M059J (cell line): ENCODE measurements around the gene LCAT. TPM values are rescaled to one million over a fixed set of nuclear protein-coding genes. Genes with fewer than 3 reads are reported as not detected.

Experiments
- DNase-seq: peaks from one replicate; pipeline ENCODE4 v3.0.0-alpha.2; 2012; ENCODE audit warnings: low read depth
- total RNA-seq: library from RNA; depleted of rRNA; stranded (reverse); fragments of >200 nt; shearing (Covaris generic); gene quantifications from 2 replicates; pipeline ENCODE4 v1.2.3, GENCODE V29; 2014; rRNA removed

The LCAT gene
- total RNA-seq, 1 experiment from 2014 or later, result 5.2 TPM

DNA sequence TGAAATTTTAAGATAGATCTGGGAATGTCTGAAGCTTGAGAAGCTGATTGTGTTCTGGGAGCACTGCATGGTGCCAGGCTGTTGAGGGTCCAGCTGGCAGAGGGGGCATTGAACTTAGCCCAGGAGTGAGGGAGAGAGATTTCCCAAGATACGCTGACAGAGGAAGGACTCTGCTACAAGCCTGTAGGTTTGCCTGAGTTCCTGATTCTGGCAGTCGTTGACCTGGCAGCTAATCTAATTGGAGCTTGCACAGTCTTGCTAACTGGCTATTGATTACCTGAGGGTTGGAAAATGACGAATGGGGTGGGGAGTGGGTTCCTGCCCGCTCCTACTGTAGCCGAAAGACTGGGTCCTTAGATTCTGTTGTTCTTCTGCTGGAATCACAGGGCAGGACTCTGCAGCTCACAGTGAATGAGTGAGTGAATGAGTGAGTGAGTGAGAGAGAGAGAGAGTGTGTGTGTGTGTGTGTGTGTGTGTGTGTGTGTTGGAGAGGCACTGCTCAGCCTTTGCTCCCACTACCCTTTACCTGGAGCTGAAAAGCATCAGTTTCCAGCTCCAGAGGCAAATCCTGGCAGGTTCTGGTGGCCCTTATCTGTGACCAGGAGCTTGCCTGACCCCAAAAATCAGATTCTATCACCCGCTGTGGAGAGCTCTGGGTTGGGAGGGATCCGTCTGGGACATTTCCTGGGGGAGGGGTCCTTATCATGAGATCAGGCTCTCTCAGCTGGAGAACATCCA is 29.0 kb downstream of the LCAT start:
- DNase-seq, result no peak

DNA sequence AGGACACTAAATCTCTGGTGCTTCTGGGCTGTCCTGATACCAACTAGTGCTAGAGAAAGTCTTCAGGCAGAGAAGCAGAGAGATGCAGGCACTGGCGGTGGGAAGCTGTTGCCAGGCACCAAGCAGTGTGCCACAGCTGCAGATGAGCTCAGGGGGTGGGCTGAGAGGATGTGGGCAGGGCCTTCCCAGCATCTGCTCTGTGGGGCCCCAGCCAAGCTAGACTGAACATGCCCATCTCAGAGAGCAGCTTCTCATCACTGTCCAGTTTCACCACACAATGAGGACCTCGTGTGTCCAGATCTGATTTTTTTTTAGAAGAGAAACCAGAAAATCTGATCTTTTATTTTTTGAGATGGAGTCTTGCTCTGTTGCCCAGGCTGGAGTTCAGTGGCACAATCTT is 33.8 kb downstream of the LCAT start:
- DNase-seq, result no peak

DNA sequence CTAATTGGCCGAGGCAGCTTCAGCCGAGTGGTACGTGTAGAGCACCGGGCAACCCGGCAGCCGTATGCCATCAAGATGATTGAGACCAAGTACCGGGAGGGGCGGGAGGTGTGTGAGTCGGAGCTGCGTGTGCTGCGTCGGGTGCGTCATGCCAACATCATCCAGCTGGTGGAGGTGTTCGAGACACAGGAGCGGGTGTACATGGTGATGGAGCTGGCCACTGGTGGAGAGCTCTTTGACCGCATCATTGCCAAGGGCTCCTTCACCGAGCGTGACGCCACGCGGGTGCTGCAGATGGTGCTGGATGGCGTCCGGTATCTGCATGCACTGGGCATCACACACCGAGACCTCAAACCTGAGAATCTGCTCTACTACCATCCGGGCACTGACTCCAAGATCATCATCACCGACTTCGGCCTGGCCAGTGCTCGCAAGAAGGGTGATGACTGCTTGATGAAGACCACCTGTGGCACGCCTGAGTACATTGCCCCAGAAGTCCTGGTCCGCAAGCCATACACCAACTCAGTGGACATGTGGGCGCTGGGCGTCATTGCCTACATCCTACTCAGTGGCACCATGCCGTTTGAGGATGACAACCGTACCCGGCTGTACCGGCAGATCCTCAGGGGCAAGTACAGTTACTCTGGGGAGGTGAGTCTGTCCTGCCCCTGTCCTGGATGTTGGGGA is 34.7 kb downstream of the LCAT start:
- no peak for DNase-seq

DNA sequence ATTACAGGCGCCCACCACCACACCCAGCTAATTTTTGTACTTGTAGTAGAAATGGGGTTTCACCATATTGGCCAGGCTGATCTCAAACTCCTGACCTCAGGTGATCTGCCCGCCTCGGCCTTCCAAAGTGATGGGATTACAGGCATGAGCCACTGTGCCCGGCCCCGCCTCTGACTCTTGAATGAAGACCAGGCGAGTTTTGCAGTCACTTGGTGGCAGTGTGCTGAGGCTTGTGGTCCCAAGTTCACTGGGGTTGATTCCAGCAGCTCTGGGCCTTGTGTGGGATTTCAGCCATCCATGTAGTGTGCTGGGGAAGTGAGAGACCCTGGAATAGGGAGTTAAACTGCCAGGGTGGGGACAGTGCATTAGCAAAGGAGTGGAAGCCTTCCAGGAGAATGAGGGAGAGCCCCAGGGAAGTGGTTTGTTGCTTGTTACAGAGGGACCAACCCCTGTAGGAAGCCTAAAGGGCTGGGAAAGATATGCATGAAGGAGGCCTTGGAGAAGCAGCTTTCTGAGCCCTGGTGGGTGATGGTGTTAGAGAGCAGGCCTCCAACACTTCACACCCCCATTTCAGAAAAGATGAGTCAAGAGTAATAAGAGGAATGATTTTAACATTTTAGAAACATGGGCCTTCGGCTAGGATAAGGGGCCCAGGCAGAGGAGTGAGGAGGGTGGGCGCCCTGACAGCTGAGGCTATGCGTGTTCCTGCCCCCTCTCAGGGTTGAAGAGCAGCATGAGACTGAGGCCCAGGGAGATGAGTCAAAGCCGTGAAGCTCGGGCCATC is 36.3 kb downstream of the LCAT start:
- DNase-seq, result no peak

DNA sequence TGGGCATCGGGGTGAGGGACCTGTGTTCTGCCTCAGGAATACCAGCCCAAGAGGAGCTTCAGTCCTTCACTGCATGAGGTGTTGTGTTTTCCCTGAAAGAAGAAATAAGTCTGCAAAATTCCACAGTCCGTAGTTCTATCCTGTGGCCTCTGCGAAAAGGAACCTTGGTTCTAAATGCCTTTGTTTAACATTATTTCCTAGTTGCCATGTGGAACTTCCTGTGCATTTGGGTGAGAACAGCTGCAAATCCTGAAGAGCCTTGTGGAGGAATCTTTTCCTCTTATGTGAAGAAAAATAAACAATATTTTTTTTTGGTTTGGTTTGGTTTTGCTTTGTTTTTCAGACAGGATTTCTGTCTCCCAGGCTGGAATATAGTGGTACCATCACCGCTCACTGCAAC is 41.1 kb downstream of the LCAT start:
- no peak for DNase-seq

DNA sequence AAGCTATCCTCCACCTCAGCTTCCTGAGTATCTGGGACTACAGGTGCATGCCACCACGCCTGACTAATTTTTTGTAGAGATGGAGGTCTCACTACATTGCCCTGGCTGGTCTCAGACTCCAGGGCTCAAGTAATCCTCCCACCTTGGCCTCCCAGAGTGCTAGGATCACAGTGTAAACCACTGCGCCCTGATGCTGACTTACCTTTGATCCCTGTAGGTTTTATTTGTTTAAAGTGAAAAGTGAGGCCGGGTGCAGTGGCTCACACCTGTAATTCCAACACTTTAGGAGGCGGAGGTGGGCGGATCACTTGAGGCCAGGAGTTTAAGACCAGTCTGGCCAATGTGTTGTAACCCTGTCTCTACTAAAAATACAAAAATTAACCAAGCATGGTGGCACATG is 42.2 kb downstream of the LCAT start:
- no peak for DNase-seq

DNA sequence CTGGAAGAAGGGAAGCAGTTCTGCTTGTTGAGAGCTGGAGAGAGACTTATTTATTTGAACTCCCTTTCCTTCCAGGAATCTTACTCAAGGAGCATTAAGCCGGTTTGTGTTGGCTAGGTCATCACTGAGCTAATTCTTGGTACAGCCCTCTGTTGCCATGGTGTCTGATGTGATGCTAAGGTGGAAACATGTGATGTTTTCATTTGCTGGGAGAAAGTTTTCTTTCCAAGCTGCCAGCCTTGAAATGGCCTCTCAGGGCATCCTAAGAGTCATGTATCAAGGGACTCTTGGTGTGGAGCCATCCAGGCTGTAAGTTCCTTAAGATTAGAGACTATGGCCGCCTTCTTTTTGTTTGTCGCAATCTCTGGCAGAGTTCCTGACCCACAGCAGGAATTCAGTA is 46.7 kb downstream of the LCAT start:
- DNase-seq, result peak; percentile 32

DNA sequence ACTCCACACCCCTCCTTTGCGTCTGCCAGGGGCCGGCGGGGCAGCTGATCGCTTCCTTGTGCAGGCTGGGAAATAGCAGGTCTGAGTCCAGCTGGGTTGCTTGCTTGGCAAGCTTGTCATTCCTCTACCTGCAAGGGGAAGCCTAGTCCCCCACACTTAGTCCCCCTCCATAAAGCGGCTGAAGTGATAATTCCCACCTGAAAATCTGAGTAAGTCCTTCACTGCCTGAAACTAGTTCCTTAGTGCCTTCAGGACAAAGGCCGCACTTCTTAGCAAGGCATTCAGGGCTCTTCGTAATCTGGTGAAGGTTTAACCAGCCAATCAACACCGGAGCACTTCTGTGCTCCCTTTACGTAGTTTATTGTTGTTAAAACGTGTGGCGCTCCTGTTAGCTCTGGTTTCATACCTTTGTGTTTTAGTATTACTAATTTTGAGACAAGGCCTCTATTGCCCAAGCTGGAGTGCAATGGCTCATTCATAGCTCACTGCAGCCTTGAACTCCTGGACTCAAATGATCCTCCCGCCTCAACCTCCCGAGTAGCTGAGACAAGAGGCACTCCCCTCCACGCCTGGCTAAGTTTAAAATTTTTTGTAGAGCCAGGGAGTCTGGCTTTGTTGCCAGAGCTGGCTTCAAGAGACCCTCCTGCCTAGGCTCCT is 50.0 kb downstream of the LCAT start:
- DNase-seq, result no peak

DNA sequence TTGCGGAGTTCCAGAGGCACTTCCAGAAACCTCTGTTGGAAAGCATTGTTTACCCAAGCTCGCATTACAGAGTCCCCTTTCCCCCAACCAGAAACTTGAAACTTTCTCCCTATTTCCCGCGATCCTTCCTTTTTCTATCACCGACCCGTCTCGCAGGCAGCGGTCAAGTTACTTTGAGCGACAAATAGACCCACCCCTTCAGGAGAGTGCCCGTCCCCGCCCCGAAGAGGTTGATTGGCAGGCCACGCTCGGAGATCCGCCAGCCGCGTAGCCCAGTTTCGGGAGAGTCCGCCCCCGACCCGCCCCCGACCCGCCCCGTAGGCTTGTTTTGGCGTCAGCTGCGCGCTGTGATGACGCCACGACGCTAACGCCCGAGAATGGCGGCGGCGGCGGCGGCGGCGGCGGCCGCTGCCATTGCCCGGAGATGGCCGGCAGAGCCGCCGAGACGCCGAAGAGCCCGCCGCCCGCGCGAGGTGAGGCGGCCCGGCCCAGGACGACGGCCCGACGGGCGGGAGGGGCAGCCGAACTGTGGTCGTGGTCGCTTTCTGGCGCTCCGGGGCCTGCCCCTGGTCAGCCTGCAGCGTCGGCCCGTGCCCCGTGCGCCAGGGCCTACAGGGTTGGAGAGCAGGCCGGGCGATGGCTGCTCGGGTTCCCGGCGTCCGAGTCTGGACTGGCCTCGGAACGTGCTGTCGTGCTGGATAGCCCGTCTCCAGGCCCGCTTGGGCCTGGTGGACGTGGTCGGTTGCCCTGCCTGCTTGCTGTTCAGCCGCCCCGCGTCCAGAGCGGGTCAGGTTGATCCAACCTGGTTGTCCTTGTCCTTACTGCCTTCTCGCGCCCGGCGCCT is 50.8 kb downstream of the LCAT start, which contains the start of gene PSKH1:
Gene PSKH1 (plus strand): TSS at position 356 of the 844 bp plus-strand sequence. CDS start 15,496 bp downstream, outside the sequence.
- DNase-seq, result peak; percentile 94

DNA sequence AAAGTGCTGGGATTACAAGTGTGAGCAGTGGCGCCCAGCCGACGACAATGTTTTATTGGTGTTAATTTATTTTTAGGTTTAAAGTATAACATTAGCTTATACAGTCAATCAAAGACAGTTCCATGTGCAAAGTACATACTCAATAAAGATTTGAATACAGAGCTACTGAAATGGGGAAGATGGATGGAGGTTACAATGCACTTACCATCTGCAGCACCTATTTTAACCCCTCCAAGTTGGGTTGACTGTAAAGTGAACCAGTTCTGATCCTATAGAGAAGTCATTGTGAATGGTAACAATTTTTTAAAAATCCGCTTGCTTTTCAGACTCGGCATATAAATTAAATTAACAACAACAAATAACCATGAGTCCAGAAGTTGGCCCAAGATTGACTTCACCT is 51.5 kb downstream of the LCAT start:
- DNase-seq, result no peak

Other genes starting within 250 kb of the LCAT start
- gene GFOD2, start 224.8 kb downstream of the LCAT start, total RNA-seq, result 11.7 and 18.6 TPM in 2 replicates
- 3.6 and 5.4 TPM in 2 replicates for gene RANBP10, start 137.6 kb downstream of the LCAT start, total RNA-seq
- gene TSNAXIP1, start 137.2 kb downstream of the LCAT start, total RNA-seq, result 0.12 and 0.39 TPM in 2 replicates
- gene THAP11, start 101.8 kb downstream of the LCAT start, total RNA-seq, result 41.0 and 45.2 TPM in 2 replicates
- 296 and 347 TPM in 2 replicates for gene NUTF2, start 97.2 kb downstream of the LCAT start, total RNA-seq
- gene CENPT, start 96.4 kb downstream of the LCAT start, total RNA-seq, result 18.0 and 25.0 TPM in 2 replicates
- gene EDC4, start 71.1 kb downstream of the LCAT start, total RNA-seq, result 38.9 and 66.1 TPM in 2 replicates
- gene NRN1L, start 59.2 kb downstream of the LCAT start, total RNA-seq, result 0.42 TPM in 1 of 2 replicates, not detected in the other
- 6.1 and 8.2 TPM in 2 replicates for gene PSKH1, start 50.9 kb downstream of the LCAT start, total RNA-seq
- not detected in 2 replicates for gene CTRL, start 12.3 kb downstream of the LCAT start, total RNA-seq
- gene PSMB10, start 7.3 kb downstream of the LCAT start, total RNA-seq, result 53.8 and 63.5 TPM in 2 replicates
- 26.1 and 30.7 TPM in 2 replicates for gene SLC12A4, start 24.5 kb upstream of the LCAT start, total RNA-seq
- gene DPEP3, start 36.4 kb upstream of the LCAT start, total RNA-seq, result not detected in 2 replicates
- gene DPEP2, start 55.4 kb upstream of the LCAT start, total RNA-seq, result not detected in 2 replicates
- not detected in 2 replicates for gene DPEP2NB, start 71.8 kb upstream of the LCAT start, total RNA-seq
- 11.7 and 13.8 TPM in 2 replicates for gene DDX28, start 79.1 kb upstream of the LCAT start, total RNA-seq
- 10.7 and 20.6 TPM in 2 replicates for gene DUS2, start 79.2 kb upstream of the LCAT start, total RNA-seq
- gene NFATC3, start 141.2 kb upstream of the LCAT start, total RNA-seq, result 24.9 and 31.9 TPM in 2 replicates